Stimulated activated CD4-positive, alpha-beta T cell treated with anti-CD3 and anti-CD28 coated beads, TNF-alpha, amount 100 ng/mL, for 4 hours (primary cell): Measurements from ENCODE around the gene CD82.
"Not testable (repeated sequence)": the region's sequence is repeated elsewhere in the genome, so short reads cannot be mapped to it uniquely, and the experiment has no call there.

Experiments
- DNase-seq, 3 experiments: peaks; one replicate each; pipeline ENCODE4 v3.0.0-alpha.2; 2020; ENCODE audit warnings: low read depth in 3 of 3

CD82 gene

DNA sequence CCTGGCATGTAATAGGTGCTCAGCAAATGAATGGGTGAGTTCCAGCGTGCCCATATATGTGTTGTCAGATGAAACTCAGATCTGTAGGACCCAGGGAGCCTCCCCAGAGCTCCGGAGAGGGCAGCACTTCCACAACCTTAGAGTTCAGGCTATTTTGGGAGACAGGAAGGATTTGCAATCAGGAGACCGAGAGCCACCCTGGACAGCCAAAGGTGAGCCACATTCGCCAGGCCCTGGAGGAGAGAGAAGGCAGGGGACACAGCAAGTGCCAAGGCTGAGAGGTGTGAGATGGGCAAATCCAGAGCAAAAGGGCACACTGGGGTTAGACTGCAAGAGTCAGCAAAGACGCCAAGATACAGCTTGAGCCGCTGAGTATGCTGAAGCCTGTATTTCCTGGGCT, 66.4 kb downstream of the CD82 start:
- DNase-seq: no peak

DNA sequence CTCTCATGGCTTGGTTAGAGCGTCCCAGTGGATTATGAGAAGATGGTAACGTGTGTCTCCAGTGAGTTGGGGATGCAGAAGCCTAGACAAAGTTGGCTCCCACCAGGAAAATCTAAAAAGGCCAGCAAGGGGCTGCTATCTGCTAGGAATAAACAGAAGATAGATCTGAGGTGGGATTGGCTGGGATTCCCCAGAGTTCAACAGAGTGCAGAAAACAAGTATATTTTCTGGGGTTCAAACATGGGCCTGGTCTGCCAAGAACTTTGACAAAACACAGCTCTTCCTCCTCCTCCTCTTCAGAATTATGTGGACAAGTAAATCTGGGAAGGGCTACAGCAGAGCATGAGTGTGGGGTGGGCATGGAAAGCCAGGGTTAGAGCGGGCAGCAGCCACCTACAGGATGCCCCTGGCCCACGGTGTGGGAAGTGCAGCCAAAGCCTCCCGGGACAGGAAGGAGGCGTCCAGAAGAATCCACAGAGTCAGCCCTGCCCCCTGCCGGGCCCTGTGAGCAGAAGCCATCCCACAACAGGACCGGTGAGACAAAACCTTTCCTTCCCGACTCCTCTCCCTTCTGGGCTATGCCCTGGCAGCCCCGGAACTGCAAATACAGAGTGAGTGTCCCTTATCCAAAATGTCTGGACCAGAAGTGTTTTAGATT, 67.1 kb downstream of the CD82 start:
- no peak for DNase-seq

DNA sequence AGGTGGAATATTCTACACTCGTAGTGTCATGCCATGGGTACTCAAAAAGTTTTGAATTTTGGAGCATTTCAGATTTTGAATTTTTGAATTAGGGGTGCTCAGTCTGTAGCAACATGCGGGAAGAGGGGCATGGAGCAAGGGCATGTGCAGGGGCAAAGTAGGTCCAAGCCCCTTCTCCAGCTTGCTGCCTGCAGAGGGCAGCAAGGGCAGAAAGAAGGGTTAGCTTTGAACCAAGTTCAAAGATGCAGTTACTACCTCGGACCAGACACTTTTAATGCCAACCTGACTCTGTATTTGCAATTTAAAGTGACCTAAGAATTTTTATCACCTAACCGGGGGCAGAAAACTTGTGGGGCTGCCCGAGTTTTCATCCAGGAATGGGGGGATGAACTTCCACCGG, 68.2 kb downstream of the CD82 start:
- no peak for DNase-seq

DNA sequence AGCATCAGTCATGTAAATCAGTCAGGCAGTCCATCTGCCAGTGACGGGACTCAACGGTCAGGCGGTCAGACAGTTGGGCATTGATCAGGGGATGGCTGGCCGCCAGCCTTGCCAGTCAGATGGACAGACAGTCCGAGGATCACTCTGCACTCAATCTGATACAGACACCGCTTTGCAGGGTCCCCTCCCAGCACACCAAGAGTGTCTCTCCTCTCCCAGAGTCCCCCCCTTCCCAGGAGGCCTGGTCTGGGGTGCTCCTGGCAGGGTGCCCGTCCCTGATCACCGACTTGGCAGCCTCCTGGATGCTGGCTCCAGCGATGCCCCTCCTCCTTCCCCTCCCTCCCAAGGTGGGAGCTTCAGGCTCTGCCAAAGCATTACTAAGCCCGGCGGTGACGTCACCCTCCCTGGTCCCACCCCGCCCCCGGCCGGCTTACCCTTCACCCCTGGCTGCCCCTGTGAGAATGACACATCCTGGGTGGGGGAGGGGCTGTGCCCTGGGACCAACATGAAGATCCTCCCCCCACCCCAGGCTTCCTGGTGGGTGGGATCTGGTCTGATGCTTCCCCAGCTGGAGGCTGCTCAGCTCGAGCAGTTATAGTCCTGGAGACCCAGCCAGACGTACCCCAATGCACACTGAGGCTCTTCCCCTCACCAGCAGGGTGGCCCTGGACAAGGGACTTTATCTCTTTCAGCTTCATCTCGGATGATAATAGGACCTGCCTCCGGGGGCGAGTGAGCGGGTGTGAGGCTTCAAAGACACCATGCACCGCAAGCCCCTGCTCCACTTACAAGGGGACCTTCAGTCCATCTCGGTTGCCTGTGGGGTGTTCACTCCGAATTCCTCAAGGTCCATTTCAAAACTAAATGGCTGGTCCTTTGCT, 69.2 kb downstream of the CD82 start:
- DNase-seq: no peak

DNA sequence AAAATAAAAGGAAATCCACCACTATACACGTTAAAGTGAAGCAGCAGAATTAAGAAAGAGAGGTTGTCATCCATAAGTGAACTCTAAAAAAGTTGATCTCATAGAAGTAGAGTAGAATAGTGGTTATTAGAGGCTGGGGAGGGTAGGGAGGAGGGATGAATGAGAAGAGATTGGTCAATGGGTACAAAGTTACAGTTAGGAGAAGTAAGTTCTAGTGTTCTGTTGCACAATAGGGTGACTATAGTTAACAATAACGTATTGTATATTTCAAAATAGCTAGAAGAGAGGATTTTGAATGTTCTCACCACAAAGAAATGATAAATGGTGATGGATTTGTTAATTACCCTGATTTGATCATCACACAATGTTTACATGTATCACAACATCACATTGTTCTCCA, 72.0 kb downstream of the CD82 start:
- no peak for DNase-seq

DNA sequence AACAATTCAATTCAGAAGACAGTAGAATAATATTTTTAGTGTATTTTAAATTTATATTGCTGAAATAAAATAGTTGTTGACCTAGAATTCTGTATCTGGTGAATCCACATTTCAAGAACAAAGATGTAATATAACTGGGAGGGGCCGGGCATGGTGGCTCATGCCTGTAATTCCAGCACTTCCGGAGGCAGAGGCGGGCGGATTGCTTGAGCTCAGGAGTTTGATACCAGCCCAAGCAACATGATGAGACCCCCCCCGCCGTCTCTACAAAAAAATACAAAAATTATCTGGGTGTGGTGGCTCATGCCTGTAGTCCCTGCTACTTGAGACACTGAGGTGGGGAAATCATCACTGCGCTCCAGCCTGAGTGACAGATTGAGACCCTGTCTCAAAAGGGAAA, 72.6 kb downstream of the CD82 start:
- no peak for DNase-seq

DNA sequence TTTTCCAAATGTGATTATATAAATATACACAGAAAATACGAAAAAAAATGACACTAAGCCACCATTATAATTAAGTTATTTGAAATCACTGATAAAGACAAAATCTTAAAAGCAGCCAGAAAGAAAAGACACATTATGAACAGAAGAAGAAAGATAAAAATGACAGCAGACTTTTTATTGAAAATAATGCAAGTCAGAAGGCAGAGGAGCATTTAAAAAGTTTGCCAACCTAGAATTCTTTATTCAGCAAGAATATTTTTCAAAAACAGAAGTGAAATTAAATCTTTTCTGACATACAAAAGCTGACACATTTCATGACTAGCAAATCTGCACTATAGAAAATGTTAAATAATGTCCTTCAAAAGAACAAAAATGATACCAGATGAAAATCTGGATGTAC, 77.8 kb downstream of the CD82 start:
- no peak for DNase-seq

DNA sequence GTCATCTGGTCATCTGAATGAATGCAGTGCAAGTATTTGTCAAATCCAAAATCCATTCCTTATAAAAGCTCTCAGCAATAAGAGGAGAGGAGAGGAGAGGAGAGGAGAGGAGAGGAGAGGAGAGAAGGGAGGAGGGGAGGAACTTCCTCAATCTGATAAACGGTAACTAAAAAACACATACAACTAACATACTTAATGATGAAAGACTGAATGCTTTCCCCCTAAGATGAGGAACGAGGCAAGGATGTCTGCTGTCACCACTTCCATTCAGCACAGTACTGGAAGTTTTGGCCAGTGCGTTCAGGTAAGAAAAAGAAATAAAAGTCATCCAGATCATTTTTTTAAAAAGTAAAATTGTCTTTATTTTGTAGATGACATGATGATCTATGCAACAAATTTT, 80.4 kb downstream of the CD82 start:
- DNase-seq: no peak

DNA sequence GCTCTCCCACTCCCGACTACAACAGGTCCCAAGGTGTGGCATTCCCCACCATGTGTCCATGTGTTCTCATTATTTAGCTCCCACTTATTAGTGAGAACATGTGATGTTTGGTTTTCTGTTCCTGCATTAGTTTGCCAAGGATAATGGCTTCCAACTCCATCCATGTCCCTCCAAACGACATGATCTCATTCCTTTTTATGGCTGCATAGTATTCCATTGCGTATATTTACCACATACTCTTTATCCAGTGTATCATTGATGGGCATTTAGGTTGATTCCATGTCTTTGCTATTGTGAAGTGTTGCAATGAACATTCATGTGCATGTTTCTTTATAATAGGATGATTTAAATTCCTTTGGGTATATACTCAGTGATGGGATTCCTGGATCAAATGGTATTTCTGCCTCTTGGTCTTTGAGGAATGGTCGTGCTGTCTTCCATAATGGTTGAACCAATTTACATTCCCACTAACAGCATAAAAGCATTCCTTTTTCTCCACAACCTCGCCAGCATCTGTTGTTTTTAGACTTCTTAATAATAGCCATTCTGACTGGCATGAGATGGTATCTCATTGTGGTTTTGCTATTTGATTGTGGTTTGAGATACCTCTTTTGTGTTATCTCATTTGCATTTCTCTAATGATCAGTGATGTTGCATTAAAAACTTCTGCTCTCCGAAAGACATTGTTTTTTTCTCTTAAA, 81.9 kb downstream of the CD82 start:
- DNase-seq: not testable (repeated sequence)

DNA sequence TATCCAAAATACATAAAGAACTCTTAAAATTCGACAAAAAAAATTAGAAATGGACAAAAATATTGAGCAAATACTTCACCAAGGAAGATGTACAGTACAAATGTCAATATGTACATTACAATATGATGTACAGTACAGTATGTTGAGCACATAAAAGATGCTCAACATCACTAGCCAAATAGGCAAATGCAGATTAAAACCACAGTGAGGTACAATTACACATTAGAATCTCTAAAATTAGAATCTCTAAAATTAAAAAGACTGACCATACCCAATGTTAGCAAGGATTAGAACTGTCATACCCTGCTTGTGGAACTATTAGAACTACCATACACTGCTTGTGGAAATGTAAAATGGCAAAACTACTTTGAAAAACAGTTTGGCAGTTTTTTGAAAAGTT, 82.6 kb downstream of the CD82 start:
- DNase-seq: no peak

DNA sequence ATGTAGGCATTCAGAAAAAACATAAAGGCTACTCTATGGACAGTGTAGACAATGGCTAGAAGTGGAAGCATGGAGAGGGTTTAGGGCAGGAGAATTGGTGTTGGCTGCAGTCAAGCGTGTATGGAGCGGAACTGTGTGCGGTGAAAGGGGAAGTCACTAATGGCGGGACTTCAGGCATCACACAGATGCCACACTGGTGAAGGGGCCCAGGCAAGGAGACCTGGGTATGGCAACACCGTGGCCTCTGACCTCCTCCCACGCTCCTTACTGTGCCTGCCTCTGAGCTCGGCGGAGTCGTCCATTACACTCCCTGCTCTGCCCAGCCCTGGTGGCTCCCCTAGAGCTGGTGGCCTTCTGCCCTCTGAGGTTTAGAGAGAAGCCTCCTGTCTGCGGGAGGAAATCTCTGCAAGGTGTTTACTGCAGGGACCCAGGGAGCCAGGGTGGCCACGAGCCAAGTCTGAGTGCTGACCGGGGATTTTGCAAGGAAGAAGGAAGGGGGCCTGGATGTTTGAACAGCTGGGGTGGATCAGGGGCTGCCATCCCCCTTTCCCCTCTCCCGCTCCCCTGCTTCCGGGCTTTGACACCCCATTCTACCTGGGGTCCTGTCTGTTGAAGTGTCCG, 86.2 kb downstream of the CD82 start:
- no peak for DNase-seq

DNA sequence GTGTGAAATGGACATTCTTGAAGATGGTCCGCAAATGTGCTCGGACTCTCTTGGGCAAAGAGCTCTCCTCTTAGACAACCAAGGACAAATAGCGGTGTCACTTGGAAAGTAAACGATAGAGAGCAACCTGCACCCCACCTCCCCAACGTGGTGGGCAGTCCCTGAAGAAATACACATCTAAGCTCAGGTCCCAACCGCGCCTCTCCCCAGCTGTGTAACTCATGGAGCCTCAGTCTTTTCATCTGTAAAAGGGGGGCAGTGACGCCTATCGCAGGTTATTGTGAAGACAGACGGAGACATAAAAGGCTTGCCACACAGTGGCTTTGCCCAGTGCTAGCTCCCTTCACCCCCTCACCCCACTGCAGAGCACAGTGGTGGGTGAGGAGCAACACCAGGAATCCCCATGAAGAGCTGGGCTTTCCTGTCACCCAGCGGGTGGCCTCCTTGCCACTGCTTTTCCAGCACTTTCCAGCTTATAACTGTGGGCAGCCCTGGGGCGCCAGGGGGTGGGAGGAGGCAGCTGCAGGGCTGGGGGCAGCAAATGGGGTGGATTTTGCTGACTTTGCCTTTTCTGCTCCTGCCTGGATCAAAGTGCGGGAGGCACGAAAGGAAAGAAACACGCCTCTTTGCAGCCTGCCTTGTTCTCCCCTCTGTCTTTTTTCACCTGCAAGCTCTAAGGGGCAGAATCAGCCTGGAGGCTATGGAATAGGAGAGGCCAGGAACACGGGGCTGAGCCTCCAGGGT, 87.6 kb downstream of the CD82 start:
- DNase-seq: no peak

DNA sequence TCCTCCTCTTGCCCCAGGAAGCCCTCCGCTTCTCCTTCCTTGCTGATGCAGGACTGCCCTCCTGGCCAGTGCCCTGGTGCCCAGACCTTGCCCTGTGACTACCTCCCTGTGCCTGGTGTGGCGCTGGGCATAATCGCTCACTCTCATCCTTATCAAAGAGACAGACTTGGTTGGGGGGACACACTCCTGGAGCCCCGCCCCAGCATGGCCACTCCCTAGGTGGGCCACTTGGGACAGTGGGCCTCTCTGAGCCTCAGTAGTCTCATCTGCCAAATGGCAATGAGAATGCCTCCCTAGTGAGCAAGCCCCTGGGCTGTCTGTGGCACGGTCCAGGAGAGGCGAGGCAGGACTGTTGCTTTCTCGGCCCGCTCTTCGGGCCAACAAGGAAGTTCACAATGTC, 88.6 kb downstream of the CD82 start:
- no peak for DNase-seq

DNA sequence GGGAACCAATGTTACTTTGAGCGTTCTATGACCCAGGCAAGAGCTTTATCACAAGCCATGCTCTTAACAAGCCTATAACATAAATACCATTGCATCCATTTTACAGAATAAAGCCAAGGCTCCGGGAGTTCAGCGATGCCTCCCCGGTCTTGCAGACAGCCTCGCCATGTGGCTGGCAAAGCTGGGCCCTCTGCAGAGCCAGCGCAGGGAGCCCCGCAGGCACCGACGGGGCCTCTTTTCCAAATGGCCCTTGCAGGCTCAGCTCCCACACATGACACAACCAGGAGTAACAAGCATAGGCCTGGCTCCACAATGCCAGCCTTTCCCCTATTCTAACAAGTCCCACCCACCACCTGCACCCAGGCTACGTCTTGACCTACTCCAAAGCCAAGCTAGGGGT, 89.1 kb downstream of the CD82 start:
- no peak for DNase-seq

DNA sequence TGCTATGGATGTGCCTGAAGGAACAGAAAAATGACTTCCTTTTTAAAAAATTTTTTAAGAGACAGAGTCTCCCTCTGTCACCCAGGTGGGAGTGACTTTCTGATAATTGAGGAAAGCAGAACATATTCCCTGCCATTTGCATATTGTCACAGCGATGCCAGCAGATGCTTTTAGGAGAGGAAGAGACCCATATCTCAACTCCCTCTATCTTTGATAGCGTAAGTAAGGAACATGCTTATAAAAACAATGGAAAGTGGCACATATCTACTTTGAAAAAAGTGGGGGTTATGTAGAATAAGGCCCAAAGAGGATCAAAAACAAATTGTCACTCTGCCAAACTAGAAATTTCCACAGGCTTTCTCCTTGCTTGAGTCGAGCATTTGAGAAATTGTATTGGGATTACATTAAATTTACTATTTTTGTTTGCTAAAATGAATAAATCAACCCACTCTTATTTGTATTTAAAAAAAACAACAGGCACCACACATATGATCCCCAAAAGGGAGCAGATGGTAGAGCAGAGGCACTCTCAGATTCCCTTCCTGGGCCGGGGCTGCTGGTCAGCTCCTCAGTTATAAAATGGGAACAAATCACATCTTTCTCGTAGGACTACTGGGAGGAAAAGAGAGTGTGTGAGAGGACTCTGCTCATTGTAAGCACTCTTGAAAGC, 92.5 kb downstream of the CD82 start:
- DNase-seq: no peak

DNA sequence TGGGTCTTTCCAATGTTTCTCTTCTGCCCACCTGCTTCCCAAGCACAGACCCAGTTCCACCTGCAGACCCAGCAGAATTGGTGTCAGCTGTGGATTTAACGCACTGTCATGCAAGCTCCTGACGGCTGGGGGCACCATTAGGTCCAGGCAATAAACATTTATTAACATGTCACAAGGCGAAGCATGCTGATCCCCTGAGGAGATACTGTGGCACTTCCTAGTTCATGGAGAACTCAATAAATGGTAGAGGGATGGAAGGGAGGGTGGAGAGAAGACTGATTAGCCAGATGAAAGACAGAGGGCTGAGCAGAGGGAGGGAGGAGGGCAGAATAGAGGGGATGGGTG, 93.0 kb downstream of the CD82 start:
- DNase-seq: no peak

DNA sequence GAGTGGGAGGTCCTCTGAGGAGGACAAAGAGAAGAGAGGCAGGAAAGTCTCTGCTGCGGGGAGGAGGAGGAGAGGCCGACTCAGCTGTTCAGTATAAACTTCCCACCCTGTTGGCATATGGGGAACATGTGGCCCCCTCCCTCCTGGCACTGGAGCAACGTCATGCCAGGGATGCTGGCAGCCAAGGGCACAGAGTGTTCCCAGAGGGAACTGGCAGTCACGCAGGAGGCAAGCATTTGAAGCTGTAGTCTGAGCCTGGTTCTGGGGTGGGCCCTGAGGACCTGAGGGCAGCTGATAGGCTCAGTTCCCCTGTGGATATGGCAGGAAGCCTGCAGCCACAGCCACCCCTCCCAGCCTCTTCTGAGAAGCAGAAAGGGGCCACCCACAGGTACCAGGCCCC, 94.2 kb downstream of the CD82 start:
- no peak for DNase-seq

DNA sequence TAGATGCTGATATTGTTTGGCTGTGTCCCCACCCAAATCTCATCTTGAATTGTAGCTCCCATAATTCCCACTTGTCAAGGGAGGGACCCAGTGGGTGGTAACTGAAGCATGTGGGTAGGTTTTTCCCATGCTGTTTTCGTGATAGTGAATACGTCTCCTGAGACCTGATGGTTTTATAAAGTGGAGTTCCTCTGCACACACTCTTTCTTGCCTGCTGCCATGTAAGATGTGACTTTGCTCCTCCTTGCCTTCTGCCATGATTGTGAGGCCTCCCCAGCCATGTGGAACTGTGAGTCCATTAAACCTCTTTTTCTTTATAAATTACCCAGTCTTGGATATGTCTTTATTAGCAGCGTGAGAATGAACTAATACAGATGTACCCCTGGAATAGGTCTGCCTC, 95.1 kb downstream of the CD82 start:
- not testable (repeated sequence) for DNase-seq

DNA sequence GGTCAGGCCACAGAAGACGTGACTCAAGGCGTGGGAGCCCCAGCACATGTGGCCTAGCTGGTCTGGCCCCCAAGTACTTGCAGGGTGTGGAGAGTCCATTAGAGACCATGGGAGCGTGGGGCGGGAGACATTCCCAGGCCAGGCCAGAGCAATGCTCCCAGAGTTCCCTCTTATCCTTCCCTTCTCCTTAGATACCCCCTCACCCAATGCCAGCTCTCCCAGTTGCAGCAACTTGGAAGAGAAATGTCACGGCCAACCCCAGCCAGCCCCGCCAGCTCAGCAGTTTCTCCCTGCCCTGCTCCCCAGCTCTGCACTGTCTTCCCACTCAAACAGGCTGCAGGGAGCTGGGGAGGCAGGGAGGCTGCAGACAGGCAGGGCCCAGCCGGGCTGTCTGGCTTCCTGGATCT, 95.9 kb downstream of the CD82 start:
- no peak for DNase-seq
